HG03135 (cell line): ENCODE results near the gene MTOR.

ENCODE experiments used
- ATAC-seq: cut with Tn5 transposase; IDR thresholded peaks from one replicate; pipeline ENCODE4 v1.9.1; 2021; ENCODE audit warnings: mild to moderate bottlenecking, moderate library complexity; ENCODE audit not compliant: unreplicated experiment

Gene MTOR

GRCh38 chr1:11227106-11228077 lies 35.0 kb downstream of the MTOR start:
- ATAC-seq = no peak

GRCh38 chr1:11216074-11216473 lies 46.3 kb downstream of the MTOR start:
- no peak for ATAC-seq

GRCh38 chr1:11215381-11216005 lies 46.9 kb downstream of the MTOR start:
- ATAC-seq = no peak

GRCh38 chr1:11214698-11215380 lies 47.5 kb downstream of the MTOR start:
- no peak for ATAC-seq

GRCh38 chr1:11211925-11212587 lies 50.3 kb downstream of the MTOR start:
- ATAC-seq = no peak

- no peak for ATAC-seq
Measured at GRCh38 chr1:11211461-11211860, 50.9 kb downstream of the MTOR start.

GRCh38 chr1:11207898-11208611 lies 54.3 kb downstream of the MTOR start:
- no peak for ATAC-seq

GRCh38 chr1:11204396-11205190 lies 57.8 kb downstream of the MTOR start:
- ATAC-seq = no peak

GRCh38 chr1:11198851-11199594 lies 63.3 kb downstream of the MTOR start:
- no peak for ATAC-seq

GRCh38 chr1:11198257-11198656 lies 64.1 kb downstream of the MTOR start:
- no peak for ATAC-seq

- no peak for ATAC-seq
Measured at GRCh38 chr1:11197359-11197758, 65.0 kb downstream of the MTOR start.

GRCh38 chr1:11196945-11197344 lies 65.4 kb downstream of the MTOR start:
- no peak for ATAC-seq

- ATAC-seq = no peak
Measured at GRCh38 chr1:11194407-11195176, 67.8 kb downstream of the MTOR start.

- ATAC-seq = no peak
Measured at GRCh38 chr1:11193376-11193775, 69.0 kb downstream of the MTOR start.

GRCh38 chr1:11188858-11189451 lies 73.4 kb downstream of the MTOR start, which contains the start of gene ANGPTL7:
ANGPTL7 (plus strand) TSS chr1:11189355; CDS start chr1:11189580, 225 bp downstream.
- no peak for ATAC-seq

GRCh38 chr1:11188381-11188780 lies 74.0 kb downstream of the MTOR start:
- no peak for ATAC-seq

GRCh38 chr1:11187931-11188330 lies 74.4 kb downstream of the MTOR start:
- ATAC-seq = no peak

GRCh38 chr1:11187494-11187893 lies 74.9 kb downstream of the MTOR start:
- ATAC-seq = no peak
